GM23338 (cell line): ENCODE measurements around the gene GRM8. TPM values are rescaled to one million over a fixed set of nuclear protein-coding genes. Genes with fewer than 3 reads are reported as not detected.

Source experiments
- ATAC-seq: fragments of 200-7000 bp; cut with Tn5 transposase; 3 replicates; pipeline ENCODE4 v1.9.1; 2020
- DNase-seq: peaks from one replicate; pipeline ENCODE4 v3.0.0-alpha.2; 2015; ENCODE audit warnings: low spot score
- H2AFZ ChIP-seq: fragments of 200-600 bp; sonication (generic); 2 replicates; pipeline ENCODE4 v1.8.0; 2016; ENCODE audit warnings: antibody characterized with exemption, mild to moderate bottlenecking, moderate library complexity
- H3F3A ChIP-seq: fragments of 200-600 bp; sonication (generic); replicated peaks from 2 replicates; pipeline ENCODE4 v1.8.0; 2017; ENCODE audit warnings: antibody characterized with exemption, mixed run types, low read depth
- H3K27ac ChIP-seq: fragments of 200-600 bp; sonication (generic); 2 replicates; pipeline ENCODE4 v1.6.1; 2016; ENCODE audit warnings: low read depth
- H3K27me3 ChIP-seq: fragments of 200-600 bp; sonication (generic); 2 replicates; pipeline ENCODE4 v1.8.0; 2016; ENCODE audit warnings: mild to moderate bottlenecking, mixed run types, moderate library complexity; ENCODE audit not compliant: insufficient read depth
- H3K36me3 ChIP-seq: fragments of 200-600 bp; sonication (generic); 2 replicates; pipeline ENCODE4 v1.8.0; 2016; ENCODE audit warnings: mild to moderate bottlenecking; ENCODE audit not compliant: insufficient read depth
- H3K4me1 ChIP-seq: fragments of 200-600 bp; sonication (generic); 2 replicates; pipeline ENCODE4 v1.8.0; 2016; ENCODE audit warnings: mild to moderate bottlenecking, moderate library complexity; ENCODE audit not compliant: insufficient read depth
- H3K4me2 ChIP-seq: fragments of 200-600 bp; sonication (generic); 2 replicates; pipeline ENCODE4 v1.7.1; 2017; ENCODE audit warnings: mixed run types
- H3K4me3 ChIP-seq: fragments of 200-600 bp; sonication (generic); 2 replicates; pipeline ENCODE4 v1.6.1; 2016; ENCODE audit warnings: mixed run types
- H3K79me2 ChIP-seq: fragments of 200-600 bp; sonication (generic); replicated peaks from 2 replicates; pipeline ENCODE4 v1.8.0; 2017; ENCODE audit warnings: mild to moderate bottlenecking; ENCODE audit not compliant: insufficient read depth
- H3K9me2 ChIP-seq: fragments of 200-600 bp; sonication (generic); 2 replicates; pipeline ENCODE4 v1.8.0; 2017; ENCODE audit not compliant: insufficient read depth
- H4K20me1 ChIP-seq: fragments of 200-600 bp; sonication (generic); replicated peaks from 2 replicates; pipeline ENCODE4 v1.8.0; 2017; ENCODE audit warnings: mild to moderate bottlenecking; ENCODE audit not compliant: insufficient read depth
- H3K27ac Mint-ChIP-seq: 2 replicates; pipeline ENCODE4 v1.8.0; 2020; ENCODE audit warnings: inconsistent platforms, mild to moderate bottlenecking, moderate library complexity, mixed read lengths
- H3K27me3 Mint-ChIP-seq: 3 replicates; pipeline ENCODE4 v1.8.0; 2022; ENCODE audit warnings: low read depth, mild to moderate bottlenecking, moderate library complexity, mixed read lengths, inconsistent platforms; ENCODE audit not compliant: insufficient read depth, poor library complexity
- H3K36me3 Mint-ChIP-seq: 3 replicates; pipeline ENCODE4 v1.8.0; 2021; ENCODE audit warnings: low read depth, mild to moderate bottlenecking, inconsistent platforms, moderate library complexity, mixed read lengths
- H3K4me1 Mint-ChIP-seq: 3 replicates; pipeline ENCODE4 v1.8.0; 2020; ENCODE audit warnings: mild to moderate bottlenecking, inconsistent platforms, mixed read lengths
- H3K4me3 Mint-ChIP-seq: 3 replicates; pipeline ENCODE4 v1.8.0; 2021; ENCODE audit warnings: moderate library complexity, mild to moderate bottlenecking, inconsistent platforms, mixed read lengths
- H3K9me3 Mint-ChIP-seq: 3 replicates; pipeline ENCODE4 v1.8.0; 2020; ENCODE audit warnings: moderate library complexity, mild to moderate bottlenecking, inconsistent platforms, mixed read lengths
- CREB1 ChIP-seq: fragments of 250-450 bp; sonication (Bioruptor Pico); IDR thresholded peaks from 2 replicates; pipeline ENCODE4 v1.5.0; 2020; ENCODE audit warnings: low read depth, mild to moderate bottlenecking, moderate library complexity
- CTCF ChIP-seq, 2 experiments: fragments of 200-600 bp in 1 of 2; sonication (generic) in 1 of 2; conservative IDR thresholded peaks; 2 replicates each; pipeline versions ENCODE4 v1.5.1 to v1.6.1; 2016 to 2017; ENCODE audit warnings: antibody characterized with exemption in 2 of 2, low read depth in 2 of 2, mild to moderate bottlenecking in 2 of 2, moderate library complexity in 1 of 2
- ETS1 ChIP-seq: IDR thresholded peaks from 2 replicates; pipeline ENCODE4 v1.6.1; 2016; ENCODE audit warnings: antibody characterized with exemption
- EZH2 ChIP-seq: fragments of 200-600 bp; sonication (generic); IDR thresholded peaks from one replicate; pipeline ENCODE4 v1.8.0; 2017; ENCODE audit warnings: antibody characterized with exemption, mild to moderate bottlenecking, low read depth; ENCODE audit not compliant: unreplicated experiment
- EZH2phosphoT487 ChIP-seq: fragments of 200-600 bp; sonication (generic); IDR thresholded peaks from one replicate; pipeline ENCODE4 v1.8.1; 2018; ENCODE audit warnings: antibody characterized with exemption; ENCODE audit not compliant: unreplicated experiment
- JUNB ChIP-seq: IDR thresholded peaks from one replicate; pipeline ENCODE4 v1.6.1; 2016; ENCODE audit warnings: antibody characterized with exemption; ENCODE audit not compliant: unreplicated experiment
- NANOG ChIP-seq: IDR thresholded peaks from 2 replicates; pipeline ENCODE4 v1.6.1; 2016; ENCODE audit warnings: antibody characterized with exemption, borderline replicate concordance
- POLR2AphosphoS5 ChIP-seq: IDR thresholded peaks from 2 replicates; pipeline ENCODE4 v1.6.1; 2016; ENCODE audit warnings: antibody characterized with exemption, low read depth
- REST ChIP-seq: IDR thresholded peaks from one replicate; pipeline ENCODE4 v1.6.1; 2018; ENCODE audit warnings: antibody characterized with exemption; ENCODE audit not compliant: unreplicated experiment
- STAT1 ChIP-seq: IDR thresholded peaks from one replicate; pipeline ENCODE4 v1.6.1; 2016; ENCODE audit warnings: antibody characterized with exemption; ENCODE audit not compliant: unreplicated experiment
- ZNF114 ChIP-seq: fragments of 250-450 bp; sonication (Bioruptor Pico); IDR thresholded peaks from 2 replicates; pipeline ENCODE4 v1.5.0; 2020; ENCODE audit warnings: mild to moderate bottlenecking, moderate library complexity
- ZNF331 ChIP-seq: fragments of 250-450 bp; sonication (Bioruptor Pico); IDR thresholded peaks from 2 replicates; pipeline ENCODE4 v1.5.0; 2020; ENCODE audit warnings: low read depth, mild to moderate bottlenecking, moderate library complexity
- polyA plus RNA-seq: library from polyadenylated mRNA; unstranded; fragments of >200 nt; fragmentation: Nextera tagmentation; extraction: Ambion mirVana; gene quantifications from 2 replicates; pipeline ENCODE4 v1.2.1, GENCODE V29; 2016
- total RNA-seq: library from RNA; depleted of rRNA; stranded (reverse); fragments of >200 nt; shearing (Covaris generic); gene quantifications from 2 replicates; pipeline ENCODE4 v1.2.3, GENCODE V29; 2014

Gene GRM8
- total and polyA plus RNA-seq, 2 experiments from 2014 or later = 1.9 to 6.6 TPM

GRCh38 chr7:126792521-126792920, 460.2 kb downstream of the GRM8 start (continued):
- no peak for TF ChIP-seq CTCF (conservative IDR thresholded peaks at IDR 0.05; ENCODE audit: low read depth in 2 of 2)
- no peak for TF ChIP-seq REST
- TF ChIP-seq STAT1 = no peak
- no peak for TF ChIP-seq JUNB

- H3K9me3 Mint-ChIP-seq = no peaks in the 10 kb centered on the region
- TF ChIP-seq EZH2phosphoT487 (no peak), STAT1 (no peak), REST (no peak), ETS1 (no peak), EZH2 (no peak), ZNF331 (CRISPR knock-in tag) (no peak), POLR2AphosphoS5 (no peak), ZNF114 (CRISPR knock-in tag) (no peak), NANOG (no peak), CREB1 (CRISPR knock-in tag) (no peak)
Measured at GRCh38 chr7:126791306-126791705, 461.4 kb downstream of the GRM8 start.

More at GRCh38 chr7:126791306-126791705, 461.4 kb downstream of the GRM8 start:
- no peaks in the 10 kb centered on the region for H3K27me3 ChIP-seq
- no peaks in the 10 kb centered on the region for H3K27me3 Mint-ChIP-seq
- H3K9me2 ChIP-seq = no peaks in the 10 kb centered on the region
- H3K4me2 ChIP-seq = no peak overlapping the region
- H3K4me3 Mint-ChIP-seq = no peak overlapping the region
- no peaks in the 10 kb centered on the region for H3K79me2 ChIP-seq
- H3K4me1 Mint-ChIP-seq = peaks cover 9% of the 10 kb centered on the region; the same call in 2 of the 3 replicates
- ATAC-seq (no peak), DNase-seq (no peak)
- H3K4me1 ChIP-seq = no peaks in the 10 kb centered on the region
- no peaks in the 10 kb centered on the region for H3K36me3 ChIP-seq
- H3K27ac ChIP-seq = no peak overlapping the region
- no peak overlapping the region for H3K27ac Mint-ChIP-seq
- H3K4me3 ChIP-seq = no peak overlapping the region
- no peaks in the 10 kb centered on the region for H3K36me3 Mint-ChIP-seq
- no peaks in the 10 kb centered on the region for H3F3A ChIP-seq
- no peak overlapping the region for H2AFZ ChIP-seq
- no peaks in the 10 kb centered on the region for H4K20me1 ChIP-seq
